HG02840 (cell line): Measurements from ENCODE around the gene SHLD1.
"Not testable (repeated sequence)": the region's sequence is repeated elsewhere in the genome, so short reads cannot be mapped to it uniquely, and the experiment has no call there.

Source experiments
- ATAC-seq: cut with Tn5 transposase; IDR thresholded peaks from one replicate; pipeline ENCODE4 v1.9.1; 2021; ENCODE audit warnings: mild to moderate bottlenecking, moderate library complexity, moderate number of reproducible peaks; ENCODE audit not compliant: unreplicated experiment, low FRiP score

Gene SHLD1

GRCh38 chr20:5779071-5779900 is 29.1 kb downstream of the SHLD1 start:
- no peak for ATAC-seq

- no peak for ATAC-seq
These were observed 30.6 kb downstream of the SHLD1 start for GRCh38 chr20:5780846-5781217.

- ATAC-seq = not testable (repeated sequence)
These were observed 31.2 kb downstream of the SHLD1 start for GRCh38 chr20:5781367-5781766.

GRCh38 chr20:5781798-5782750 is 31.9 kb downstream of the SHLD1 start:
- ATAC-seq = no peak

GRCh38 chr20:5784735-5785134 is 34.5 kb downstream of the SHLD1 start:
- no peak for ATAC-seq

- ATAC-seq = no peak
These were observed 34.9 kb downstream of the SHLD1 start for GRCh38 chr20:5785146-5785545.

GRCh38 chr20:5786930-5787795 is 37.0 kb downstream of the SHLD1 start:
- ATAC-seq = no peak

- ATAC-seq = no peak
These were observed 37.6 kb downstream of the SHLD1 start for GRCh38 chr20:5787796-5788165.

GRCh38 chr20:5788385-5788895 is 38.2 kb downstream of the SHLD1 start:
- peak; percentile 82 for ATAC-seq

- no peak for ATAC-seq
These were observed 39.6 kb downstream of the SHLD1 start for GRCh38 chr20:5789827-5790226.

GRCh38 chr20:5793916-5794315 is 43.7 kb downstream of the SHLD1 start:
- ATAC-seq = no peak

- no peak for ATAC-seq
These were observed 46.3 kb downstream of the SHLD1 start for GRCh38 chr20:5796331-5797040.

- peak; percentile 7 for ATAC-seq
These were observed 47.0 kb downstream of the SHLD1 start for GRCh38 chr20:5797165-5797564.

GRCh38 chr20:5797843-5798462 is 47.8 kb downstream of the SHLD1 start:
- peak; percentile 92 for ATAC-seq

GRCh38 chr20:5803754-5804303 is 53.6 kb downstream of the SHLD1 start:
- not testable (repeated sequence) for ATAC-seq

- no peak for ATAC-seq
These were observed 56.5 kb downstream of the SHLD1 start for GRCh38 chr20:5806457-5807263.

- no peak for ATAC-seq
These were observed 57.2 kb downstream of the SHLD1 start for GRCh38 chr20:5807431-5807830.

- no peak for ATAC-seq
These were observed 58.7 kb downstream of the SHLD1 start for GRCh38 chr20:5808901-5809300.
